ENCODE measurements around the gene PCLO. TPM values are rescaled to one million over a fixed set of nuclear protein-coding genes. Genes with fewer than 3 reads are reported as not detected.

Gene PCLO
- total and polyA plus RNA-seq, 2 of the 8 experiments (the other 6 are each of a cell fraction or from before 2014, with no cell fraction given) = 1.5 to 3.2 TPM

DNA sequence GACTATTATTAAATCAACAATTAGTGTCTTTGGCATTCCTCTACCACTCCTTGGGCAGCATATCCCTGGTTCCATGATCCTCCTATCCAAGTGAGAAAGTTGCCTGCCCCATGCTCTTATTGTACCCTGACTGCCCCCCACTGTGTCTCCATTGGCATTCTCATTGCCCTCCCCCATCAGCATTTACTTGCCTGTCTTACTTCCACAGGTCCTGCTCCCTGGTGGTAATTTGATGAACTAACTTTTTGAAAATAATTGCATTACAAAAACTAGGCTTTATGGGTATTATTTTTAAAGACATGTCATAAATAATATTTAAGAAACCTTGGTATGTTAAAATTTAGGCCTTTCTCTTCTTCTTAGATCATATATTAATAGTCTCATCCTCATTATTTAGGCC lies 346.4 kb downstream of the PCLO start:
- Histone ChIP-seq H3K9me3 (ENCODE audit: insufficient read depth in 2 of 2, low read depth in 1 of 2, low read length in 1 of 2) (no peaks in the 10 kb centered on the region), H3K4me3 (ENCODE audit: extremely low read depth in 1 of 4, insufficient read depth in 2 of 4, low read depth in 3 of 4, low read length in 4 of 4) (no peak overlapping the region), H3K14ac (ENCODE audit: insufficient read length) (no peak overlapping the region), H3K23ac (ENCODE audit: insufficient read length) (no peak overlapping the region), H3K27me3 (replicated peaks in 1 of 4; ENCODE audit: control insufficient read depth in 3 of 4, extremely low read depth in 1 of 4, insufficient read depth in 3 of 4, low read length in 3 of 4) (no peaks in the 10 kb centered on the region), H3K18ac (ENCODE audit: extremely low read depth, low read length) (no peak overlapping the region), H3K4me1 (replicated peaks in 1 of 4; ENCODE audit: control insufficient read depth in 3 of 4, insufficient read depth in 4 of 4, low read length in 3 of 4) (peaks cover 0 to 3% (median 0%) of the 10 kb centered on the region in 4 experiments; a peak in 4 of 7 replicates), H2AFZ (ENCODE audit: low read length) (no peak overlapping the region), H4K20me1 (replicated peaks in 1 of 2; ENCODE audit: control insufficient read depth in 1 of 2, insufficient read depth in 2 of 2, low read length in 2 of 2) (no peaks in the 10 kb centered on the region), H2BK20ac (ENCODE audit: low read length) (no peak overlapping the region), H3K9ac (replicated peaks in 1 of 4; ENCODE audit: extremely low read depth in 1 of 4, low read depth in 3 of 4, low read length in 3 of 4) (no peak overlapping the region), H2AK5ac (ENCODE audit: low read depth, low read length) (no peak overlapping the region), H3K56ac (replicated peaks; ENCODE audit: insufficient read length, low read depth, low read length) (no peak overlapping the region), H3K4me2 (ENCODE audit: insufficient read depth in 1 of 2, low read depth in 2 of 2, low read length in 2 of 2) (peak overlapping the region in 1 of 2 experiments; percentile 12; a peak in 1 of 4 replicates), H3K23me2 (ENCODE audit: low read depth, low read length) (no peaks in the 10 kb centered on the region), H3K4ac (replicated peaks; ENCODE audit: insufficient read length, low read depth, low read length) (no peak overlapping the region), H4K8ac (ENCODE audit: extremely low read depth, insufficient read depth, low read length) (no peak overlapping the region), H3K36me3 (ENCODE audit: control insufficient read depth in 2 of 4, insufficient read depth in 4 of 4, low read length in 3 of 4) (no peaks in the 10 kb centered on the region), H2BK15ac (ENCODE audit: low read length) (no peak overlapping the region), H2BK120ac (replicated peaks; ENCODE audit: low read depth, low read length) (no peak overlapping the region), H3K79me2 (ENCODE audit: control insufficient read depth in 1 of 2, insufficient read depth in 2 of 2, low read length in 2 of 2) (no peaks in the 10 kb centered on the region), H2BK5ac (ENCODE audit: low read depth, low read length) (no peak overlapping the region), H2BK12ac (ENCODE audit: low read depth, low read length) (no peak overlapping the region), H4K91ac (replicated peaks; ENCODE audit: insufficient read length, low read length) (no peak overlapping the region), H3K79me1 (ENCODE audit: low read depth, low read length) (no peaks in the 10 kb centered on the region), H3K27ac (ENCODE audit: low read depth, low read length) (no peak overlapping the region), H4K5ac (ENCODE audit: insufficient read length, low read depth, low read length) (no peak overlapping the region)
- FAIRE-seq = peak; percentile 57
- no peak for DNase-seq (ENCODE audit: low read depth in 1 of 2, low spot score in 2 of 2)
- ChIA-PET CTCF (ENCODE audit: partially characterized antibody) (no interaction called here), POLR2A (ENCODE audit: partially characterized antibody) (no interaction called here)
- no peak for TF ChIP-seq PHF8 (conservative IDR thresholded peaks at IDR 0.05; ENCODE audit: low read depth, low read length)
- peak; percentile 16 to 32; a peak in 3 of 4 replicates for TF ChIP-seq RAD21 (IDR thresholded peaks at IDR 0.05 in 1 of 2, conservative IDR thresholded peaks at IDR 0.05 in 1 of 2; ENCODE audit: low read depth in 2 of 2, low read length in 2 of 2)
- TF ChIP-seq HDAC2 (IDR thresholded peaks at IDR 0.05; ENCODE audit: borderline replicate concordance in 1 of 2, low read depth in 2 of 2, low read length in 2 of 2) = 0 out of 4 replicates have a peak, but pooled peaks of 1 of the 2 experiments have one; percentile 38
- 0 out of 2 replicates have a peak, but pooled peaks have one; percentile 19 for TF ChIP-seq SP1 (IDR thresholded peaks at IDR 0.05; ENCODE audit: low read depth, low read length)
- no peak for TF ChIP-seq CTBP2 (IDR thresholded peaks at IDR 0.05; ENCODE audit: borderline replicate concordance, insufficient read depth, insufficient read length, low read length)
- TF ChIP-seq, protein P1, sequence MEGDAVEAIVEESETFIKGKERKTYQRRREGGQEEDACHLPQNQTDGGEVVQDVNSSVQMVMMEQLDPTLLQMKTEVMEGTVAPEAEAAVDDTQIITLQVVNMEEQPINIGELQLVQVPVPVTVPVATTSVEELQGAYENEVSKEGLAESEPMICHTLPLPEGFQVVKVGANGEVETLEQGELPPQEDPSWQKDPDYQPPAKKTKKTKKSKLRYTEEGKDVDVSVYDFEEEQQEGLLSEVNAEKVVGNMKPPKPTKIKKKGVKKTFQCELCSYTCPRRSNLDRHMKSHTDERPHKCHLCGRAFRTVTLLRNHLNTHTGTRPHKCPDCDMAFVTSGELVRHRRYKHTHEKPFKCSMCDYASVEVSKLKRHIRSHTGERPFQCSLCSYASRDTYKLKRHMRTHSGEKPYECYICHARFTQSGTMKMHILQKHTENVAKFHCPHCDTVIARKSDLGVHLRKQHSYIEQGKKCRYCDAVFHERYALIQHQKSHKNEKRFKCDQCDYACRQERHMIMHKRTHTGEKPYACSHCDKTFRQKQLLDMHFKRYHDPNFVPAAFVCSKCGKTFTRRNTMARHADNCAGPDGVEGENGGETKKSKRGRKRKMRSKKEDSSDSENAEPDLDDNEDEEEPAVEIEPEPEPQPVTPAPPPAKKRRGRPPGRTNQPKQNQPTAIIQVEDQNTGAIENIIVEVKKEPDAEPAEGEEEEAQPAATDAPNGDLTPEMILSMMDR (IDR thresholded peaks at IDR 0.05; ENCODE audit: control extremely low read depth in 1 of 3, insufficient read depth in 1 of 3, low read depth in 1 of 3, low read length in 3 of 3) = peak in 2 of 3 experiments; percentile 21 to 47; a peak in 2 of 4 replicates
- TF ChIP-seq ZNF274 (IDR thresholded peaks at IDR 0.05; ENCODE audit: borderline replicate concordance, extremely low read depth, low read length) = no peak
- no peak for TF ChIP-seq SIX5 (IDR thresholded peaks at IDR 0.05; ENCODE audit: low read depth, low read length)
- no peak for TF ChIP-seq SIN3A (conservative IDR thresholded peaks at IDR 0.05 in 1 of 2, IDR thresholded peaks at IDR 0.05 in 1 of 2; ENCODE audit: low read depth in 1 of 2, low read length in 2 of 2)
- no peak for TF ChIP-seq SP2 (IDR thresholded peaks at IDR 0.05; ENCODE audit: low read length)
